ENCODE measurements around the gene VAPA.

Gene VAPA

GRCh38 chr18:9968081-9968848, 54.4 kb downstream of the VAPA start:
- H3K27ac ChIP-seq (replicated peaks), result no peak overlapping the region
- DNase-seq (ENCODE audit: low read depth in 1 of 2, low spot score in 1 of 2), result no peak
- H3K4me3 ChIP-seq (replicated peaks; ENCODE audit: insufficient read depth, low read length), result peak overlapping the region; percentile 8
- TF ChIP-seq SPI1 (IDR thresholded peaks at IDR 0.05; ENCODE audit: borderline replicate concordance, low read depth), result no peak
- no peak for TF ChIP-seq REST (IDR thresholded peaks at IDR 0.05; ENCODE audit: insufficient replicate concordance, low read depth)
- no peak for TF ChIP-seq GABPA (IDR thresholded peaks at IDR 0.05; ENCODE audit: low read depth)
- TF ChIP-seq CTCF (IDR thresholded peaks at IDR 0.05; ENCODE audit: insufficient read depth, low read length), result no peak
- H3K27me3 ChIP-seq (ENCODE audit: insufficient read depth, poor library complexity, severe bottlenecking), result peaks cover 22% of the 10 kb centered on the region

DNA sequence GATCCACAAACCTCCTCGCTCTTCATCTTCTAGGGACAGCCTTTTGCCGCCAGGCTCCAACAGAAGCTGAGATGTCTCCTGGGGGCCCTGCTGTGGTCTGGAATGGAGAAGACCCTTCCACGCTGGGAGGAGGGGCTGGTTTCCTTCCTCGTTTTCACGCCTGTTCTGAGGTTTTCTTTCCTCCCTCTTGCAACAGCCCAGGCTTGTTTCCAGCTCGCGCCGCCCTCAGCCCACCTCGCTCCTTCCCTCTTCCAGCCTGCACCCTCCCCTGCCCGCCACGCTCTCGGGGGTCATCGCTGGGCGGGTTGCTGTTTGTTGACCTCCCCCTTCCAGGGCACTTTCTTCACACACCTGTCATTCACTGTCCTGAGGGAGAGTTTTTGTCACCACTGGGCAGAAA, 55.4 kb downstream of the VAPA start:
- peak in 1 of 2 experiments; percentile 42 for DNase-seq (ENCODE audit: low read depth in 1 of 2, low spot score in 1 of 2)
- no peak overlapping the region for H3K27ac ChIP-seq (replicated peaks)
- peaks cover 22% of the 10 kb centered on the region for H3K27me3 ChIP-seq (ENCODE audit: insufficient read depth, poor library complexity, severe bottlenecking)
- TF ChIP-seq SPI1 (IDR thresholded peaks at IDR 0.05; ENCODE audit: borderline replicate concordance, low read depth), result no peak
- no peak for TF ChIP-seq POLR2AphosphoS5 (IDR thresholded peaks at IDR 0.05; ENCODE audit: low read depth)
- TF ChIP-seq REST (IDR thresholded peaks at IDR 0.05; ENCODE audit: insufficient replicate concordance, low read depth), result no peak
- TF ChIP-seq GABPA (IDR thresholded peaks at IDR 0.05; ENCODE audit: low read depth), result no peak
- TF ChIP-seq CTCF (IDR thresholded peaks at IDR 0.05; ENCODE audit: insufficient read depth, low read length), result no peak
- no peak overlapping the region for H3K4me3 ChIP-seq (replicated peaks; ENCODE audit: insufficient read depth, low read length)

GRCh38 chr18:9971313-9971920, 57.6 kb downstream of the VAPA start:
- H3K27me3 ChIP-seq (ENCODE audit: insufficient read depth, poor library complexity, severe bottlenecking), result peaks cover 22% of the 10 kb centered on the region
- peak; percentile 76 to 82 for DNase-seq (ENCODE audit: low read depth in 1 of 2, low spot score in 1 of 2)
- peak; percentile 60 for TF ChIP-seq CTCF (IDR thresholded peaks at IDR 0.05; ENCODE audit: insufficient read depth, low read length)
- TF ChIP-seq REST (IDR thresholded peaks at IDR 0.05; ENCODE audit: insufficient replicate concordance, low read depth), result no peak
- TF ChIP-seq SPI1 (IDR thresholded peaks at IDR 0.05; ENCODE audit: borderline replicate concordance, low read depth), result no peak
- no peak overlapping the region for H3K4me3 ChIP-seq (replicated peaks; ENCODE audit: insufficient read depth, low read length)
- H3K27ac ChIP-seq (replicated peaks), result no peak overlapping the region
